Endothelial cell of umbilical vein (primary cell): ENCODE results near the gene TRAPPC2L.

Experiments
- EZH2 ChIP-seq: IDR thresholded peaks from 2 replicates; pipeline ENCODE4 v1.6.1; 2012; ENCODE audit warnings: borderline replicate concordance, low read depth, mild to moderate bottlenecking, moderate library complexity, low read length, inconsistent platforms; ENCODE audit not compliant: severe bottlenecking
- FOS ChIP-seq: IDR thresholded peaks from 2 replicates; pipeline ENCODE4 v1.6.1; 2011; ENCODE audit warnings: mild to moderate bottlenecking, low read length, moderate library complexity, borderline replicate concordance; ENCODE audit not compliant: insufficient read depth
- GATA2 ChIP-seq: IDR thresholded peaks from 2 replicates; pipeline ENCODE4 v1.7.0; 2011; ENCODE audit warnings: low read depth, mild to moderate bottlenecking, moderate library complexity, mixed read lengths, low read length; ENCODE audit not compliant: insufficient read length, insufficient read depth
- JUN ChIP-seq: IDR thresholded peaks from 2 replicates; pipeline ENCODE4 v1.6.1; 2011; ENCODE audit warnings: borderline replicate concordance, low read depth; ENCODE audit not compliant: insufficient read length, insufficient read depth
- MYC ChIP-seq: IDR thresholded peaks from one replicate; pipeline ENCODE4 v1.6.1; 2011; ENCODE audit warnings: mild to moderate bottlenecking, low read depth, low read length
- POLR2A ChIP-seq: IDR thresholded peaks from 2 replicates; pipeline ENCODE4 v1.6.1; 2012; ENCODE audit warnings: low read depth, mild to moderate bottlenecking, control low read depth, low read length
- POLR2AphosphoS5 ChIP-seq: IDR thresholded peaks from 2 replicates; pipeline ENCODE4 v1.6.1; 2012; ENCODE audit warnings: low read depth, mild to moderate bottlenecking, control low read depth, low read length, moderate library complexity; ENCODE audit not compliant: insufficient read depth
- TF ChIP-seq, protein P1 (sequence below), 2 donors: IDR thresholded peaks; 1 replicate in 1 of 2; 2 replicates in 1 of 2; pipeline ENCODE4 v1.5.1; 2011; ENCODE audit warnings: low read length in 2 of 2, mild to moderate bottlenecking in 2 of 2, moderate library complexity in 2 of 2, control low read depth in 1 of 2, inconsistent platforms in 1 of 2, low read depth in 1 of 2; ENCODE audit not compliant: insufficient read depth in 1 of 2; ENCODE audit errors: extremely low read depth in 1 of 2
- TF ChIP-seq, protein P2 (sequence below): IDR thresholded peaks from 2 replicates; pipeline ENCODE4 v1.6.1; 2011; ENCODE audit not compliant: insufficient read depth, insufficient read length

DNA sequence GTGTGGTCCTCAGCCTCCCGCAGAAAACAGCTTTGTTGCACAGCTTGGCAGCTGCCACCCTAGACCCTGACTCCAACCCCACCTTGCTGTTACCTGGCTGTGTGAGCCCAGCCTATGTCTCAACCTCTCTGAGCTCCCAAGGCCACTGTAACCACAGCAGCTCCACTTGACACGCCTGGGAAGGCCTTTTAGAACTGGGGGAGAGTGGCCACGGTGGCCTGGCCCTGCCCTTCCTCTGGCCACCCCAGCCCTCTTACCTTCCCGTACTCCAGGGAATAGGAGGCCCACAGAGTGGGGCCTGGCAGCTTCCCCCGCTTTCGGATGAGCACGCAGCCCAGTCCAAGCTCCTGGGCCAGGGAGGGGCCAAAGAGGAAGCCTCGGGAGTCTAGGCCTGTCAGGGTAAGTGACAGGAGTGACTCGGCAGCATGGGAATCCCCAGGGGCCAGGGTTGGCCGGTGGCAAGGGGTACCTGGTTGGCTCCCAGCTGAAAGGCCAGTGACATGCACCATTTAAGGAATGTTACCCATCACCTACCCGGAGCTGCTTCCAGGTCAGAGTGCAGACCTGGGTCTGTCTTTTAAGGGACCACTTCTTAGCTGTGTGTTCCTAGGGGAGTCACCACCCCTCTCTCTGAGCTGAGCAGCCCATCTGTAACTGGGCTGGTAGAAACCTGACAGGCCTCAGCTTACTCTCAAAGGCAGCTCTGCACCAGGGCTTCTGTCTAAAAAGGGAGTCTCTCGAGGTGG is 46.6 kb upstream of the TRAPPC2L start:
- TF ChIP-seq, protein P1, sequence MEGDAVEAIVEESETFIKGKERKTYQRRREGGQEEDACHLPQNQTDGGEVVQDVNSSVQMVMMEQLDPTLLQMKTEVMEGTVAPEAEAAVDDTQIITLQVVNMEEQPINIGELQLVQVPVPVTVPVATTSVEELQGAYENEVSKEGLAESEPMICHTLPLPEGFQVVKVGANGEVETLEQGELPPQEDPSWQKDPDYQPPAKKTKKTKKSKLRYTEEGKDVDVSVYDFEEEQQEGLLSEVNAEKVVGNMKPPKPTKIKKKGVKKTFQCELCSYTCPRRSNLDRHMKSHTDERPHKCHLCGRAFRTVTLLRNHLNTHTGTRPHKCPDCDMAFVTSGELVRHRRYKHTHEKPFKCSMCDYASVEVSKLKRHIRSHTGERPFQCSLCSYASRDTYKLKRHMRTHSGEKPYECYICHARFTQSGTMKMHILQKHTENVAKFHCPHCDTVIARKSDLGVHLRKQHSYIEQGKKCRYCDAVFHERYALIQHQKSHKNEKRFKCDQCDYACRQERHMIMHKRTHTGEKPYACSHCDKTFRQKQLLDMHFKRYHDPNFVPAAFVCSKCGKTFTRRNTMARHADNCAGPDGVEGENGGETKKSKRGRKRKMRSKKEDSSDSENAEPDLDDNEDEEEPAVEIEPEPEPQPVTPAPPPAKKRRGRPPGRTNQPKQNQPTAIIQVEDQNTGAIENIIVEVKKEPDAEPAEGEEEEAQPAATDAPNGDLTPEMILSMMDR (IDR thresholded peaks at IDR 0.05; ENCODE audit: extremely low read depth in 1 of 2, insufficient read depth in 1 of 2, low read depth in 1 of 2, low read length in 2 of 2): no peak
- TF ChIP-seq POLR2AphosphoS5: no peak
- TF ChIP-seq, protein P2, sequence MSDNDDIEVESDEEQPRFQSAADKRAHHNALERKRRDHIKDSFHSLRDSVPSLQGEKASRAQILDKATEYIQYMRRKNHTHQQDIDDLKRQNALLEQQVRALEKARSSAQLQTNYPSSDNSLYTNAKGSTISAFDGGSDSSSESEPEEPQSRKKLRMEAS: no peak
- no peak for TF ChIP-seq POLR2A
- TF ChIP-seq EZH2: no peak
- TF ChIP-seq JUN: no peak
- no peak for TF ChIP-seq MYC
- TF ChIP-seq GATA2: no peak
- TF ChIP-seq FOS: no peak
